Measurements from ENCODE around the gene PPME1.

- TF ChIP-seq TAF1 (IDR thresholded peaks at IDR 0.05; ENCODE audit: borderline replicate concordance, insufficient read depth, low read length) = no peak
- no peak for TF ChIP-seq REST (IDR thresholded peaks at IDR 0.05; ENCODE audit: insufficient read depth in 1 of 2, low read depth in 2 of 2, low read length in 2 of 2)
- no peak for TF ChIP-seq POLR2AphosphoS5 (IDR thresholded peaks at IDR 0.05; ENCODE audit: low read depth, low read length)
Observed at GRCh38 chr11:74278103-74278502, 107.0 kb downstream of the PPME1 start.
